ENCODE measurements around the gene OR4E1.

DNA sequence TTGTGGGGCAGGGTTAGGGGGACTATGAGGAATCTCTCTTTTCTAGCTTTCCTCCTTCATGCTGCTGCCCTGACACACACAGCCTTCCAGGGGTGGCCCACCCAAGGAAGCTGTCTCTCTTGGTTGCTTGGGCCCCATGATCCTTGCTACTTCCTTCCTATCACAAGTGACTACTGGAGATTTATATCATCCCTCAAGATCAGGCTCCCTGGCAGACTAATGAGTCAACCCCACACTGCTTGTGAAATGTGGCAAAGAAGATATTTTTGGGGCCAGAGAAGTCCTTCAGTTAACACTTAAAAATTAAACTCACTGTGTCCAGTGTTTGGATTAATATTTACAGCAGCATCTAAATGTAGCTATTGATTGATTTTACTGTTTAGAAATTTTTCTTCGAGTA is 1.5 kb downstream of the OR4E1 start:
- TF ChIP-seq MAZ (IDR thresholded peaks at IDR 0.05; ENCODE audit: borderline replicate concordance, low read depth, low read length) (no peak), JUN (IDR thresholded peaks at IDR 0.05) (no peak), CBX8 (IDR thresholded peaks at IDR 0.05) (no peak), CHD2 (IDR thresholded peaks at IDR 0.05; ENCODE audit: low read length, partially characterized antibody) (no peak), JUNB (IDR thresholded peaks at IDR 0.05) (no peak), CBX2 (IDR thresholded peaks at IDR 0.05; ENCODE audit: borderline replicate concordance, low read depth) (no peak), POLR2A (IDR thresholded peaks at IDR 0.05; ENCODE audit: low read length) (no peak), SMC3 (IDR thresholded peaks at IDR 0.05) (no peak)
- TF ChIP-seq, protein P1, sequence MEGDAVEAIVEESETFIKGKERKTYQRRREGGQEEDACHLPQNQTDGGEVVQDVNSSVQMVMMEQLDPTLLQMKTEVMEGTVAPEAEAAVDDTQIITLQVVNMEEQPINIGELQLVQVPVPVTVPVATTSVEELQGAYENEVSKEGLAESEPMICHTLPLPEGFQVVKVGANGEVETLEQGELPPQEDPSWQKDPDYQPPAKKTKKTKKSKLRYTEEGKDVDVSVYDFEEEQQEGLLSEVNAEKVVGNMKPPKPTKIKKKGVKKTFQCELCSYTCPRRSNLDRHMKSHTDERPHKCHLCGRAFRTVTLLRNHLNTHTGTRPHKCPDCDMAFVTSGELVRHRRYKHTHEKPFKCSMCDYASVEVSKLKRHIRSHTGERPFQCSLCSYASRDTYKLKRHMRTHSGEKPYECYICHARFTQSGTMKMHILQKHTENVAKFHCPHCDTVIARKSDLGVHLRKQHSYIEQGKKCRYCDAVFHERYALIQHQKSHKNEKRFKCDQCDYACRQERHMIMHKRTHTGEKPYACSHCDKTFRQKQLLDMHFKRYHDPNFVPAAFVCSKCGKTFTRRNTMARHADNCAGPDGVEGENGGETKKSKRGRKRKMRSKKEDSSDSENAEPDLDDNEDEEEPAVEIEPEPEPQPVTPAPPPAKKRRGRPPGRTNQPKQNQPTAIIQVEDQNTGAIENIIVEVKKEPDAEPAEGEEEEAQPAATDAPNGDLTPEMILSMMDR (IDR thresholded peaks at IDR 0.05) = no peak
- TF ChIP-seq, protein P2, sequence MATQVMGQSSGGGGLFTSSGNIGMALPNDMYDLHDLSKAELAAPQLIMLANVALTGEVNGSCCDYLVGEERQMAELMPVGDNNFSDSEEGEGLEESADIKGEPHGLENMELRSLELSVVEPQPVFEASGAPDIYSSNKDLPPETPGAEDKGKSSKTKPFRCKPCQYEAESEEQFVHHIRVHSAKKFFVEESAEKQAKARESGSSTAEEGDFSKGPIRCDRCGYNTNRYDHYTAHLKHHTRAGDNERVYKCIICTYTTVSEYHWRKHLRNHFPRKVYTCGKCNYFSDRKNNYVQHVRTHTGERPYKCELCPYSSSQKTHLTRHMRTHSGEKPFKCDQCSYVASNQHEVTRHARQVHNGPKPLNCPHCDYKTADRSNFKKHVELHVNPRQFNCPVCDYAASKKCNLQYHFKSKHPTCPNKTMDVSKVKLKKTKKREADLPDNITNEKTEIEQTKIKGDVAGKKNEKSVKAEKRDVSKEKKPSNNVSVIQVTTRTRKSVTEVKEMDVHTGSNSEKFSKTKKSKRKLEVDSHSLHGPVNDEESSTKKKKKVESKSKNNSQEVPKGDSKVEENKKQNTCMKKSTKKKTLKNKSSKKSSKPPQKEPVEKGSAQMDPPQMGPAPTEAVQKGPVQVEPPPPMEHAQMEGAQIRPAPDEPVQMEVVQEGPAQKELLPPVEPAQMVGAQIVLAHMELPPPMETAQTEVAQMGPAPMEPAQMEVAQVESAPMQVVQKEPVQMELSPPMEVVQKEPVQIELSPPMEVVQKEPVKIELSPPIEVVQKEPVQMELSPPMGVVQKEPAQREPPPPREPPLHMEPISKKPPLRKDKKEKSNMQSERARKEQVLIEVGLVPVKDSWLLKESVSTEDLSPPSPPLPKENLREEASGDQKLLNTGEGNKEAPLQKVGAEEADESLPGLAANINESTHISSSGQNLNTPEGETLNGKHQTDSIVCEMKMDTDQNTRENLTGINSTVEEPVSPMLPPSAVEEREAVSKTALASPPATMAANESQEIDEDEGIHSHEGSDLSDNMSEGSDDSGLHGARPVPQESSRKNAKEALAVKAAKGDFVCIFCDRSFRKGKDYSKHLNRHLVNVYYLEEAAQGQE (IDR thresholded peaks at IDR 0.05) = no peak
- TF ChIP-seq, protein P3, sequence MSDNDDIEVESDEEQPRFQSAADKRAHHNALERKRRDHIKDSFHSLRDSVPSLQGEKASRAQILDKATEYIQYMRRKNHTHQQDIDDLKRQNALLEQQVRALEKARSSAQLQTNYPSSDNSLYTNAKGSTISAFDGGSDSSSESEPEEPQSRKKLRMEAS (IDR thresholded peaks at IDR 0.05) = no peak

Measured in A549 (cell line).